GM12865 (cell line): ENCODE measurements around the gene CACNB1.

Experiments used
- DNase-seq: peaks from one replicate; pipeline ENCODE4 v3.0.0; 2010; ENCODE audit warnings: low read depth
- H3K4me3 ChIP-seq: 2 replicates; pipeline ENCODE4 v1.5.1; 2011; ENCODE audit warnings: mild to moderate bottlenecking, low read depth, low read length, control low read depth
- TF ChIP-seq, protein P1 (sequence below): IDR thresholded peaks from 2 replicates; pipeline ENCODE4 v1.5.1; 2011; ENCODE audit warnings: low read length, control low read depth, low read depth, inconsistent platforms; ENCODE audit not compliant: insufficient read depth; ENCODE audit errors: missing control alignments

The CACNB1 gene

DNA sequence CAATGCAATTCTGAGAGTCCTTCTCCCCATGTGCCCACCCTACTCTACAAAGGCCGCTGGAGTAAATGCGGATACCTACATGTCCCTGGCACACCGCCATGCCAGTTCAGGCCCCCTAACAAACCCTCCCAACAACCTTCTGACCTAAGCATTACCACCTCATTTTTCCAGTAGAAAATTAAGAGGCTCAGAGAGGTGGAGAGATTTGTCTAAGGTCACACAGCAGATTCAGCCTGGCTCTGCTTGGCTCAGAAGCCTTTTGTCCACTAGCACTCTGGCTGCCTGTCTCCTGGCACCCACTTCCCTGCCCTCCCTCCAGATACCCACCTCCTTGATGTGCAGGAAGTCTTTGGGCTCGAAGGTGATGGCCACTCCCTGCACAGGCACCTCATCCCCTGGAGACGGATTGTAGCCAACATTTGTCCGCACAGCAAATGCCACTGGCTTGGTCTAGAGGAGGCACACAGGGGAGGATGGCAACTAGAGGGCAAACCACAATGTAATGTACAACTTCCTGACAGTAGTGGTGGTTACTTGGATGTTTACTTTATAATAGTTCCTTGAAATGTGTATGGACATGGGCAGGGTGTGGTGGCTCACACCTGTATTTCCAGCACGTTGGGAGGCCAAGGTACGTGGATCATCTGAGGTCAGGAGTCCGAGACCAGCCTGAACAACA lies 10.2 kb downstream of the CACNB1 start:
- no peak for DNase-seq
- no peak overlapping the region for H3K4me3 ChIP-seq
- TF ChIP-seq, protein P1, sequence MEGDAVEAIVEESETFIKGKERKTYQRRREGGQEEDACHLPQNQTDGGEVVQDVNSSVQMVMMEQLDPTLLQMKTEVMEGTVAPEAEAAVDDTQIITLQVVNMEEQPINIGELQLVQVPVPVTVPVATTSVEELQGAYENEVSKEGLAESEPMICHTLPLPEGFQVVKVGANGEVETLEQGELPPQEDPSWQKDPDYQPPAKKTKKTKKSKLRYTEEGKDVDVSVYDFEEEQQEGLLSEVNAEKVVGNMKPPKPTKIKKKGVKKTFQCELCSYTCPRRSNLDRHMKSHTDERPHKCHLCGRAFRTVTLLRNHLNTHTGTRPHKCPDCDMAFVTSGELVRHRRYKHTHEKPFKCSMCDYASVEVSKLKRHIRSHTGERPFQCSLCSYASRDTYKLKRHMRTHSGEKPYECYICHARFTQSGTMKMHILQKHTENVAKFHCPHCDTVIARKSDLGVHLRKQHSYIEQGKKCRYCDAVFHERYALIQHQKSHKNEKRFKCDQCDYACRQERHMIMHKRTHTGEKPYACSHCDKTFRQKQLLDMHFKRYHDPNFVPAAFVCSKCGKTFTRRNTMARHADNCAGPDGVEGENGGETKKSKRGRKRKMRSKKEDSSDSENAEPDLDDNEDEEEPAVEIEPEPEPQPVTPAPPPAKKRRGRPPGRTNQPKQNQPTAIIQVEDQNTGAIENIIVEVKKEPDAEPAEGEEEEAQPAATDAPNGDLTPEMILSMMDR = no peak

DNA sequence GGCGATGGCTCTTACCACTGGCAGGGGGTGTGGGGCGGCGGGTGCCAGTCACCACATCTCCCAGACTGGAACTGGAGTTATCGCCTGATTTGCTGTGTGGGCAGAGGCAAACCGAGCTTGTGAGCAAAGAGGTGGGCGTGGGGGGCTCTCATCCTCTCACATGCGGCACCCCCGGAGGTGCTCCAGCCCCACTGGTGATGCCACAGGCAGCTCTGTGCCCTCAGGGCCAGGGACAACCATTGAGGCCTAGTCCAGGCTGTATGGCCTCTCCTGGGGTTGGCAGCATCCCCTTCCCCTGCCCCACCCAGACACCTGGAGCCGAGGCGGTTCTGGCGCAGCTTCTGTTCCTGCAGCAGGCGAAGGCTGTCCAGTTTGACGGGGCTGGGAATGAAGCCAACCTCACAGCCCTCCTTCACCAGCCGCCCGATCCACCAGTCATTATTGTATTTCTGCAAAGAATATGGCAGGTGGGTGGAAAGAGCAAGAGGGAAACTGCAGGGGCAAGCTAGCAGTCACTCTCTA lies 10.9 kb downstream of the CACNB1 start:
- no peak for DNase-seq
- TF ChIP-seq, protein P1 = no peak
- no peak overlapping the region for H3K4me3 ChIP-seq

DNA sequence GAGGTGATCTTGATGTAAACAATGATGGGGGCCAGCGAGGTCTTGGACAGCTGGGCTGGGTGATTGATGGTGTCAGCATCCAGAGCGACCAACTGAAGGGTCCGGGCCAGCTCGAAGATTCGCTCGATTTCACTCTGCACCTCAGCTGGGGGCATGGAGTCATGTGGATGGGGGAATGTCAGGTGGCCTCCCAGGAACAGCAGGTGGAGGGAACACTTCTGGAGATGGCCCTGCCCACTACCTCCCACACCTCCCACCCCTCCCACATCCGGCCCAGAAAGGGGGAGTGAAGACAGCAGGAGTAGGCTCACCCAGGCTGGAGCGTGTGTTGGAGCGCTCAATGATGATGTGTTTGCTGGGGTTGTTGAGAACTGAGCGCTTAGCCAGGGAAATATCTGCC lies 13.7 kb downstream of the CACNB1 start:
- TF ChIP-seq, protein P1 = no peak

DNA sequence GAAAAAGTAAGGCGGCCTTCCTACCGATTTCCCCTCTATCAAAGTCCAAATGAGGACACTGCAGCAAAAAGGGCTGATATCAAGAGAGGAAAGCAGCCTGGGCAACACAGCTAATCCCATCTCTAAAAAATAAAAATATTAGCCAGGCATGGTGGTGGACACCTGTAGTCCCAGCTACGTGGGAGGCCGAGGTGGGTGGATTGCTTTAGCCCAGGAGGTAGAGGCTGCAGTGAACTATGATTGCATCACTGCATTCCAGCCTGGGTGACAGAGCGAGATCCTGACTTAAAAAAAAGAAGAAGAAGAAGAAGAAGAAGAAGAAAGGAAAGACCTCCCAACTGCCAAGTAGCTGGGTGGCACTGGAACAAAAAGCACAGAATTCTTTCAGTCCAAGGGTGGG lies 14.4 kb downstream of the CACNB1 start:
- TF ChIP-seq, protein P1 = no peak
- DNase-seq = no peak
- H3K4me3 ChIP-seq = no peak overlapping the region

More for the DNA sequence above, 13.7 kb downstream of the CACNB1 start:
- DNase-seq = no peak
- no peak overlapping the region for H3K4me3 ChIP-seq

DNA sequence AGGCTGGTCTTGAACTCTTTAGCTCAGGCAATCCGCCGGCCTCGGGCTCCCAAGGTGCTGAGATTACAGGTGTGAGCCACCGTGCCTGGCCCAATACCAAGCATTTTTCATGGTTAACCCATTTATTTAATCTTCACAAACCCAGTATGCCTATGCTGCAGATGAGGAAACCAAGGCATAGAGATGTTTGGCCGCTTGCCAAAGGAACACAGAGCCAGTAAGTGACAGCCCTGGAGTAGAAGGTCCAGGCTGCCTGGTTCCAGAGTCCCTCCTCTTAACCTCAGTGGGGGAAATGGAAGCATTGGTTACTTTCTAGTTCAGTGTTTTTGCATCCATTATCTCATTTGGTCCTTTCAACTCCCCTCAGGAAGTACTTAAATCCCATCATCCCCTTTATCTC lies 16.2 kb downstream of the CACNB1 start:
- H3K4me3 ChIP-seq = no peak overlapping the region
- TF ChIP-seq, protein P1 = no peak
- no peak for DNase-seq

DNA sequence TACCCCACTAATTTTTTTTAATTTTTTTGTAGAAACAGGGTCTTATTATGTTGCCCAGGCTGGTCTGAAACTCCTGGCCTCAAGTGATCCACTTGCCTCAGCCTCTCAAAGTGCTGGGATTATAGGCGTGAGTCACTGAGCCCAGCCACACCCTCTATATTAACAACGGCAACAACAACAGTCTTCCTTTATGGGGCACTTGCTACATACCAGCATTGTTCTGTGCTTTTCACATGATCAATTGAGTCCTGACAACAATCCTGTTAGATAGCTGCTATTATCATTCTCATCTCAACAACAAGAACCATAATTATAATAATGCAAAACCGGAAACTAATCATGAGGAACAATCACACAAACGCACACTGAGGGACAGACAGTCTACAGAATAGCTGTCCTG lies 18.9 kb downstream of the CACNB1 start:
- TF ChIP-seq, protein P1 = no peak
- H3K4me3 ChIP-seq = no peak overlapping the region
- no peak for DNase-seq

DNA sequence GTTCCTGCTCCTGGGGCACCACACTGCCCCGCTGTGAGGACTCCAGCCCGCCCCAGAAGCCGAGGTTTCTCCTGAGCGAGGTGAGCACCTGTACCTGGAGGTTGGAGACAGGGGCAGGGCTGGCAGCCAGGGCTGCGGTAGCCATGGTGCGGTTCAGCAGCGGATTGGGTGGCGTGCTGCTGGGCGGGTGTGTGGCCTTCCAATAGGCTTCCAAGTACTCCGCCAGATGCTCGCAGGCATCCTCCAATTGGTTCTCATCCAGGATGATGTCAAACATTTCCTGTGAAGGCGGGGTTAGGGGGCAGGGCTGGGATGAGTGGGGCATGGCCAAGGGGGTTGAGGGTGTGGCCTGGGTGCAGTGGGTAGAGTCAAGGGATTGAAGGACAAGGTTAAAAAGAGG lies 20.2 kb downstream of the CACNB1 start:
- no peak for DNase-seq
- TF ChIP-seq, protein P1 = no peak
- no peak overlapping the region for H3K4me3 ChIP-seq
